Kidney glomerular epithelial cell (primary cell): ENCODE measurements around the gene DSCAM.
A peak's percentile ranks its signal among the peaks of the same experiment; 100 is the strongest.

ENCODE experiments used
- DNase-seq: peaks from one replicate; lab custom pipeline; 2025; lab: John Stamatoyannopoulos, UW

The DSCAM gene

DNA sequence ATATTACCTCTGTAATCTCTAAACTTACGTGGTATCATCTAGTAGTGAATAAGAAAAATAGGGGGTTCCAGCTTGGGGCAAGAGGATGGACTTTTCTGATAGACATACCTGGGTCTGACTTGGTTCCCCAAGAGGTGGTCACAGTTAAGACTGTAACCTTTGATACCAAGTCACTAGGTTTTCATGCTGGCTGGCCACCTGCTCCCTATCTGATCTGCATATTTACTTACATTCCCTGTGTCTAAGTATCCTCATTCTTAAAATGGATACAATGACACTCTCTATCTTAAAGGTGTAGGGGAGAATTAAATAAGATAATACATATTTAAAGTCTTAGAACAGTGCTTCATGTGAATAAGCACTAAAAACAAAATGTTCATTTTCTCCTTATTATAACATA, 312.1 kb downstream of the DSCAM start:
- DNase-seq = no peak

DNA sequence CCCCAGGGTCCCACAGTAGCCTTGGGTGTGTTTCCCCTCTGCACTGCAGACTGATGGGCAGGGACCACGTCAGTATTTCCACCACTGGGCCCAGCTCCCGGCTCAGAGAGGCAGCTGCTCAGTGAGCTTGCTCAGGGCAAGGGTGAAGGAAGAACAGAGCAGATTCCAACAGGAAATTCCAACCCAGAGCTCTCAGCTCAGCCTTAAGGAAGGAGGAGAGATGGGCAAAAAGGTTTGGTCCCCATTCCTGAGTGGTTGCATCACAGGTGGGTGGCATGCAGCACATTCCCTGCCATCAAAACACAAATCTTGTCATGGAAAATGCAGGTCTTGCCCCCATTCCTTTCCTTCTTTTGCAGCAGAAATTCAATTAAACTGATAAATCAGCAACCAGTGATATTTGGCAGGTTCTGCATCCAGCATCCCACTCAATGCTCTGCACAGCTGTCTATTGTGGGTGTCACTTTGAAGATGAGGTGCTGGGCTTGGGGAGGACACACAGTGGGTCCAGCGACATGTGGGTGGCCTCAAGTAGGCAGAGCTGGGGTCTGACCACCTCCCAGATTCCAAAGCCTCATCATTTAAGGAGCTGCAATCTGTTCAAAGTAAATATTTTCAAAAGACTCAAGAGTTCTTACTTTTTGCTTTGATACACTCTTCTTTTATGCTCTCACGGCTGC, 315.4 kb downstream of the DSCAM start:
- no peak for DNase-seq

DNA sequence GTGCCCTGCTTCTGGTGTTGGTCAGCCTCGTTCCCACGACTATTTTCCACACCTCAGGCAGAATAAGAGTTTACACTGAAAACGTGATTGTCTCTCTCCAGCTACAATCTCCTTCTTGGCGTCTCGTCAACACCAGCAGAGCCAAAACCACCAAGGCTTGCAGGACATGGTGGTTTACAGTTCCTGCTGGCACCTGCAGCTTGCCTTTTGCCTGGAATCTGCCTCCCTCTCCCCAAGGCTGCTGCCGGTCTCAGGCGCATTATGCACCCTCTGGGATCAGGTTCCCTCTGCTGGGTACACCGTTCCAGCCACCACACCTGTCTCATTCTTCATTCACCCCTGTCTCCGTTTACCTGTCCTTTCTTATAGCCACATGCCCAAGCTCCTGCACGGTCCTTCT, 315.9 kb downstream of the DSCAM start:
- no peak for DNase-seq

DNA sequence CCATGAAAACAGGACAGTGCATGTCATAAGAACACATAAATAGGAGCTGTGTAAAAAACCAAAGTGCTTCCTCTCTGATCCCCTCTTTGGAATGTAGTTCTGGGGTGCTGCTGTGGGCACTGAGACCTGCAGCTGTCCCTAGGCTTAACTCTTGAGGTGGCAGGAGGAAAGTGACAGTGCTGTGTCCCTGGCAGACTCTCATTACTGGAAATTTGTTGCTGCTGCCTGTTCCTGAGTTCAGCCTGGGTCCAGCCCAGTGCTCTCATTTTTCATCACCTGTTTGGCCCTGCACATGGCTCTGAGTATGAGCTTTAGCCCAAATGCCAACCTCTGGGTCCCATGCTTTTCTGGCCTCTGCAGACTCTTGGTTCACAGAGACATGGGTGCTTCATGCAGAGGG, 329.3 kb downstream of the DSCAM start:
- DNase-seq = no peak

DNA sequence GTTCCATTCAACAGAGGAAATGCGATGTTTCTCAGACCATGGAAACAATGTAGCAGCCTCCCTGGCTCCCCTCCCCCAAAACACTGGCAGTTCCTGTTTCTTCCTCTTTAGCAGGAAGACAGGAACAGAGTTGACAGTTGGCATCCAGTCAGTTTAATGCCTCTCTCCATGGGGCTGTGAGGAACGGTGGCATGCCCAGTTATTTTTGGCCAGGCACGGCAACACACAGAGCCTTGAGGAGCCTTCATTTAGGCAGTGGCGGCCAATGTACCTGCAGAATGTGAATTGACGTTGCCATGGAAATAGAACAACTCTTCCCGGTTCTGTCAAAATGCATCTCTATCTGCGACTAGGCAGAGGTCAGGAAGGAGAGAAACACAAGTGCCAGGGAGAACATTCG, 330.6 kb downstream of the DSCAM start:
- no peak for DNase-seq

DNA sequence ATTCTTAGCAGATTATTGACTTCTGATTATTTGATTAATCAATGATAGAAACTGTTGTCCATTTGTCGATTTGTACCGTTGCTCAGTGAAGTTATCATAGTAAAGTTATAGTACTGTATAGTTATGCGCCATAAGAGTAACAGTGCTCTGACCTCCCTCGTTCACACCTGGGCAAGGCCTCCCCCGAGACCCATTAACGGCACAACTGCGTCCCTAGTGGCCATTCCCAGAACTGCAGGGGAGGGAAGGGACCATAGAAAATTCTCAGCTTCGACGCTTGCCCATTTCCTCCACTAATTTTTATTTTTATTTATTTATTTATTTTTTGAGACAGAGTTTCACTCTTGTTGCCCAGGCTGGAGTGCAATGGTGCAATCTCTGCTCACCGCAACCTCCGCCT, 334.4 kb downstream of the DSCAM start:
- DNase-seq = no peak

DNA sequence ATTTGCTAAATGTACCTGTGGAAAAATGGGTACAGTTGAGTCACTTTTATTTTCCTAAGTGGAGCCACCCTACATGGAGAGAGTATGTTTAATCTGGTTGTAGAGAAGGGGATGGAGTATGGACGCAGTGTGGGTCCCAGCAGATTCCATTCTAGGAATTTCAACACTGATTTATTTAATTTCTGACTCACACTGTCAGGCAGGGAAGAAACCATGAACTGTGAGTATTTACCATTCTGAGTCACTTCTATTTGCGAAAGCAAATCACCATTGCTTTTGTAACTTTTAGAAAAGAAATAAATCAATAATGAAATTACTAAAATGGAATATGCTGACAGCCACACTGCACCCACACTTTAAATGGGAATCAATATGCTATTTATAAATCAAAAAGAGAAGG, 339.0 kb downstream of the DSCAM start:
- DNase-seq = no peak

DNA sequence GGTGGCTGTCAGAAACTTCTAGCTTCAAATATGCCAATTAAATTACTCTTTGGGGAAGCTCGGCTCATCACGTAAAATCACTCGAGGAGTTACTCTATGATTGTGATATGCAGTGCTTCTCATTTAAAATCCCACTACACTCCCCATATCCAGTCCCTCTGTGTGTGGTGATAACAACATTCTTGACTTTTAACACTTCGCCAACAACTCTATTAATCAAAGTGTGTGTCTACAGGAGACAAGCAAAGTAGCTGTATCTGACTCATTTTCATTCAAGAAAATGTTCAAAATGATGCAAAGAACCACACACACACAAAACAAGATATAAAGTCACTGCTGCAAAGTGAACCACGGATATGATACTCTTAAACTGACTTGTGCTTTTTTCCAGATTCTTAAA, 341.3 kb downstream of the DSCAM start:
- DNase-seq = no peak

DNA sequence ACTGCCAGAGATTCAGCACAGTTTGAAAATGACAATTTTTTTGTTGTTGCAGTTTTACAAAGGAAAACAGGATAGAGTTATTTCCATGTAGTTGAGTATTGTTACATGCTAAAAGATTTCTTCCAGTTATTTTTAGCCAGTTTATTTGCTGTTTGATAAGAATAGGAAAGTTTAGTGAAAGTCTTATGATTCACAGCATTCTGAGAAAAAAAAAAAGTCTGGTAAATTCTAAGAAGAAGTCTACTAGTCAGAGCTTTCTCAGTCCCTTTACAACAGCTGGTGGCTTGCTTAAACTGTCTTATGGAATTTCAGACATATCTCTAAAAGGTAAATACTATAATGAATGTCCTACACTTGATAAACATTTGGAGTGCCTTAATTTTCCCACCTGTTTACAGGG, 341.7 kb downstream of the DSCAM start:
- DNase-seq = no peak

DNA sequence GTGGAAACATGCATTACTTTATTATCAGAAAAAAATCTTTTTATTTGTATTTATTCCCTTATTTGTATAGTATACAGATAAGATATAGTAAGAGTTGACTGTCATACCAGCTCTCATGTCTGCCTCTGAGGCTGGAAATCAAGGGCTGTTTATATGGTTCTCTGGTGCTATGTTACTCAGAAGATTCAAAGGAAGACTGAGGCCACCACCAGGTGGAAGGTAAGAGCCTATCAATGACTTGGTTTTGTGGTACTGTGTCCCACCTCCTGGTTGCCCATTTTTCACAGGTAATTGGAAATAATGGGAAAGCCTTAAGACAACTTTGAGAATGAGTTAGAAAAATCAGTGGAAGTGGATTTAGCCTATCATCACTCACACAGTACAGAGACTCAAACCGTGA, 342.1 kb downstream of the DSCAM start:
- DNase-seq = no peak

DNA sequence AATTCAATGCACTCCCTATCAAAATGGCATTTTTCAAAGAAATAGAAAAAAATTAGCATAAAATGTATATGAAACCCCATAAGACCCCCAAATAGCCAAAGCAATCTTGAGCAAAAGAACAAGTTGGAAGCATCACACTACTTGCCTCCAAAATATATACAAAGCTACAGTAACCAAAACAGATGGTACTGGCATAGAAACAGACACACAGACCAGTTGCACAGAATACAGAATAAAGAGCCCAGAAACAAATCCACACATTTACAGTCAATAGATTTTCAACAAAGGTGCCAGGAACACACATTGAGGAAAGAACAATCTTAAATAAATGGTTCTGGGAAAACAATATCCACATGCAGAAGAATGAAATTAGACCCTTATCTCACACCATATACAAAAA, 350.8 kb downstream of the DSCAM start:
- DNase-seq = no peak

DNA sequence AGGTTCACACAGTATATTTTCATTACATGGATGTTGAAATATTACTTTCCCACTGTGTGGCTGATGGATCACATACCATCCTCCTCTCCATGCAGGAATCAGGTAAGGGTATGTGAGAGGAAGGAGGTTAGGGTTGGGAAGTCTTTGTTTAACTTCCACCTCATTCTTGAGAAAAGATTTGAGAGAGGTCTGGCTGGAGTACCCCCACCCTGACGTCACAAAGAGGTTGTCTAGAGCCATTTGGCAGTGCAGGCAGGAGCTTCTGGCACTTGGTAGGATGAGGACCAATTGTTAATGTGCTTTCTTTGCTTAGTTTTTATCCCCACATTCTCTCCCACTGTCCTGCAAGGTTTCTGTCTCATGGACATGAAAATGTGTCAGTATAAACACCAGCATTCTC, 356.6 kb downstream of the DSCAM start:
- no peak for DNase-seq

DNA sequence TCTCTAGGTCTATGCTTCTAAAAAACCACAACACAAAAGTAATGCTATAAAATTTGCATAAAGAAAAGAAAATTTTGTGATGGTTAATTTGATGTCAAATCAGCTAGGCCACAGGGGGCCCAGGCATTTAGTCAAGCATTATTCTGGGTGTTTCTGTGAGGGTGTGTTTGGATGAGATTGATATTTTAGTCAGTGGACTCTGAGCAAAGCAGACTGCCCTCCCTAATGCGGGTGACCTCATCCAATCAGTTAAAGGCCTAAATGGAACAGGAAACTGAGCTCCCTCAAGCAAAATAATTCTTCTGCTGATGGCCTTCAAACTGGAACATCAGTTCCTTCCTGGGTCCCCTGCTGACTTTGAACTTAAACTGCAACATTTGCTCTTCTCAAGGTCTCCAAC, 358.0 kb downstream of the DSCAM start:
- no peak for DNase-seq

DNA sequence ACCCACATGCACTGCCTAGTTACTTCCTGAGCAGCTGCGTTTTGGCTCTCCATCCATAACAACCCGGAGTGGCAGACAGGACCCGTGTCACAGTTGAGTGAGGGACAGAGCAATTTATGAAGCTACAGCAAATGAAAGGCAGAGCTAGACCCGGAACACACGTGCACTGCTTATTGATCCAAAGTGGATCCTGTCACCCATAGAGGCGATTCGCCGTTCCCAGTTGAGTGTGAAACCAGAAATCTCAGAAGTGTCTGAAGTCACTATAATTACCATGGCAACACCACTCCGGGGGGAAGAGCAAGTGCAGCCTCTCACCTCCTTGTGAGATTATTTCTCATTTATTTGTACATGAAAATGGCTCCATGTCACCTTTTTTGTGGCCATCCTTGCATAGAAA, 365.2 kb downstream of the DSCAM start:
- DNase-seq = no peak

DNA sequence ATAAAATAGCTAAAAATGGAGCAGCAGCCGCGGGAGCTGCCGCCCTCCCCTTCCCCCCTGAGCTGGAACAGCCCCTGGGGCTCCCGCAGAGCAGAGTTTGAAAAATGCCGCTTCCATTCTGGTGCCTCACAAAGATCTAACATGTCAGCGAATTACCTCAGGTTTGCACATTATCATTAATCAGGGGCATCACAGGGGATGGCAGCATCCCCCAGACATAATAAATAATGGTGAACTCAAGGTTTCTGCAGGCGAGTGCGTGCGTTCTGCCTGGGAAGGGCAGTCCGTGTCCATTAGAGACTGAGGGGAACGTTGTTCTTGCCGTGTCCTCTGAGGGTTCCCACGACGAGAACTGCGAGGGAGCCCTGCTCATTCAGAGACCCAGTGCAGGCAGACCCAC, 372.4 kb downstream of the DSCAM start:
- DNase-seq = no peak

DNA sequence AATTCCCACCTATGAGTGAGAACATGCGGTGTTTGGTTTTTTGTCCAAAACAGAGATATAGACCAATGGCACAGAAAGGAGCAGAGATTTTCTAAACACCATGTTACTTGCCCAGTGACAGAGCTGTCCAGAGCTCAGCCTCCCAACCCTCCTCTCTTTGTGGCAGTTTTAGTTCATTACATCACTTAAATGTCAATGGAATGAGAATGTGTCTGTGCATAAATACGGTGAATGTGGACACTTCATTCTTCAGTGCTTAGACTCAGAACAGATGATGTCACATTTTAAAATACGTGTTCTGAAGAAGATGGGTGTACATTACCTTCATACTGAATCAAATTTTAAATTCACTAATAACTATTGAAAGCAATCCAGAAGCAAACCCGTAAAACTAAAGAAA, 374.9 kb downstream of the DSCAM start:
- DNase-seq = no peak

DNA sequence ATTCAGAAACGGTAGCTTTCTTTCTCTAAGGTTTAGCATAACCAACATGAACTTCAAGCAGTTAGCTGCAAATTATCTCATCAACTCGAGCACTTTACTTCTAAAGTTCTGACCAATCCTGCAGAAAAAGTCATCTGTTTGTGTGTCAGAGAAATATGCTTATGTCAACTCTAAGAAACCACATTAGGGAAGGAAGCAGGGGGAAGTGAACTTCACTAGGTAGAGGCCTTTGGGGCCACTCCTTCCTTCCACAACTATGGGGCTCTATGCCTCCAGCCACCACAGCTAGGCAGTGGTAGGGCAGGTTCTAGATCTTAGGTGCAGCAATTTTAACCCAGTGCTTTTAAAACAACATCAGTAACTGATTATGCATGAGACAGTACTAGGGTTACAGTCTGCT, 375.9 kb downstream of the DSCAM start:
- no peak for DNase-seq

DNA sequence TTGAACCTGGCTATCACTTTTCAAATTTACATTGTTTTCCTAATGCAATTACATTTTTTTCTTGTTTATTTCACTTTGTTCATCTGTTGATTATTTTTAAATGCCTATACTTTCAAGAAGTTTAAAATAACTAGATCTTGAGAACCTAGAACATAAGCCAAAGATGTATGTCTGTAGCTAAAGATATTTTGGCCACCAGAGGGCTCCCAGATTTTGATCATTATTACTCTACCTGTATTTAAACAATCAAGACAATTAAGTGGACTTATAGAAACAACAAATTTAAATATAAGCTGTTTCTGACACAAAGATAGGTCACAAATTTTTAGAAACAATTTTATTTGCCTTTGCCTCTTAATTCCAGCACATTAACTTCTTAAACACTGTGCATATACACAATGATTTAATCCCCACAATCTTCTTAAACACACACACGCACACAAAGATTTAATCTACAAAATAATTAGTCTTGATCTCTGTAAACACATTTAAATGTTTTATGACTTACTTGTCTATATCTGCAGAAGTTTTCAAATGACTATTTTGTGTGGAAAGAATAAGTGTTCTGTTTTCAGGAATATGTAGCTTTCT, 380.0 kb downstream of the DSCAM start:
- DNase-seq = peak; percentile 1

DNA sequence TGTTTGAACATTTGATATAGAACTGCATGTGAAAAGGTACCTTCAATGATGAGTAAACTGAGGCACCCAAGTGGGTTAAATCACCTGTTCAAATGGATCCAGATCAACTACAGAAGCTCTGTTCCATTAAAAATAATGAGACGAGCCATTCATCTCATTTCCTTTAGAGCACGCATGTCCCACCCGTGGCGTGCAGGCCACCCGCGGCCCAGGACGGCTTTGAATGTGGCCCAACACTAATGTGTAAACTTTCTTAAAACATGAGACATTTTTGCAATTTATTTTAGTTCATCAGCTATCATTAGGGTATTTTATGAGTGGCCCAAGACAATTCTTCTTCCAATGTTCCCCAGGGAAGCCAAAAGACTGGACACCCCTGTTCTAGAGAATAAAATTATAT, 381.6 kb downstream of the DSCAM start:
- DNase-seq = no peak

DNA sequence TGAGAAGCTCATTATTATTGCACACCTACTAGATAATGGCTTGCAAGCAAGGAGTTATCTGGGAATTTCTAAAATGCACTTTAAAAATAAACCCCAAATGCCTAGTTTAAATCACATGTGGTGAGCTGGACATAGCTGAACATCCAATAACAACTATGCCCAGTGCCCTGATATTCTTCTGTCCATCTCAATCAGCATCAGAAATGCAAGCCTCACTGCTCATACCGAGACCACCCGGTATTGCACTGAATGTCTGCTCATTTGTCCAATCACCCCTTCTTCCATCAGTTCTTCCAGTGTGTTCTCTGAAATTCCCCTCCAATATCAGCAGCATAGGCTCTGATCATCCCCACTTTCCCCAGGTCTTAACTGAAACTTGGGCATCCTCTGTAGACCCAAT, 383.8 kb downstream of the DSCAM start:
- DNase-seq = no peak

DNA sequence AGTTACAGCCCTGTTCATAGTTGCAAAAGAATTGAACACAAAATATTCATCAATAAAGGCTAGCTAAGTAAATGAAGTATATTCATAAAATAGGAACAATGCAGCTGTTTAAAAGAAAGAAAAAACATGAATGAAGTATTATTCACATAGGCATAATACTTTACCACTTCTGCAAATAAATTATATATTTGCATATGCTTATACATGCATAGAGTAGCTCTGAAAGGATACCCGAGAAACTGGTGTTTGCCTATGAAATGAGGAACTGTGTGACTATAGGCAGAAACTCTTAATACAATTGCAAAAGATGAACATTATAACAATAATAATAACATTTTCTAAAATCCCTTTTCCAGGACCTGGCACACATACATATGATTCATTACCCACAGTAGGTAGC, 385.9 kb downstream of the DSCAM start:
- DNase-seq = no peak

DNA sequence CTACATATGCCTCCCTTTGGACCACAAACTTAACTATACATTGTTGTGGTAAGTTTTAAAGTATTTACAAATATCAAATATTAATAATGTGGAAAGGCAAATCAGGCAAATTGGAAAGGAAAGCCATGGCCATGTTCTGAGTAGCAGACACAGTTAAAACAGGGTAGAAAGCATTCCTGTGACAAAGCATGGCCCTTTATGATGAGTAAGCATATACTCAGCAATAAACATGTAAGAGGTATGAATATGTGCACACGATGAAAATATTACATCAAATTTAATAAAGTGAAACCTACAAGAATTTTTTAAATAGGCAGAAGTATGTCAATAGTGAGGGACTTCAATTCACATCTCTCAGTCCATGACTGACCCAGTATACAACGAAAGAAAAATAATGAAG, 389.2 kb downstream of the DSCAM start:
- DNase-seq = no peak

DNA sequence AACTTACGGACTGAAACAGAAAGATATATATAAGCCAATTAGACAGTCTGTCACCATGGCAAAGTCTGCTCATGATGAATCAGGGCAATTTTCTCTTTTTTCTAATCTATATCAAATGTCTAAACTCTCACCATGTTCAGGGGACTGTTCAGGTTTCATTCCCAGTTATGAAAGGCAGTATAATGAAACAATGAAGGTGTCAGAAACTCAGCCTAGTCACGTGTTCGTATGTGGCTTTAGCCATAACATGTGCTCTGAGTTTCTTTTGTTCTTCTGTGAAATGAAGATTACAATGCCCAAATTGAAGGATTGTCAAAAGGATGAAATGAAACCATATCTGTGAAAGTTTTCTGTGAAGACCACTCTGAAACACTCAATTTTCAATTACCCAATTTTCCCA, 392.9 kb downstream of the DSCAM start:
- no peak for DNase-seq

DNA sequence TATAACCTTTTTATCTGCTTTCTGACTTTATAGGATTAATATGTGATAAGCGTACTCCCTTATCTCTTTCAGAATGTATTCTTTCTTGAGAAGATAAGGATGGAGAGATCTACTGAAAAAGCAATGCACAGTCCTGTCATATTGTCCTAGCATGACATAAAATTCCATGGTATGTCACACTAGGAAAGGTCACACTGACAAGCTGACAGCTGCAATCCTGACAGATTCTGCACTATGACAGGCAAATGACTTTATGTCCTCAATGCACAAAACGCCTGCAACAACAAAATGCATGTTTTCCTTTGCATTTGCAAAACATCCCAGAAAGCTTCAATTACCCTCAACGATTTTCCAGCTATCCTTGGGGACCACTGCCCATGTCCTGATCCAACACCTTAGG, 393.8 kb downstream of the DSCAM start:
- DNase-seq = no peak
